ENCODE measurements around the gene DISC1.

- TF ChIP-seq, protein P1, sequence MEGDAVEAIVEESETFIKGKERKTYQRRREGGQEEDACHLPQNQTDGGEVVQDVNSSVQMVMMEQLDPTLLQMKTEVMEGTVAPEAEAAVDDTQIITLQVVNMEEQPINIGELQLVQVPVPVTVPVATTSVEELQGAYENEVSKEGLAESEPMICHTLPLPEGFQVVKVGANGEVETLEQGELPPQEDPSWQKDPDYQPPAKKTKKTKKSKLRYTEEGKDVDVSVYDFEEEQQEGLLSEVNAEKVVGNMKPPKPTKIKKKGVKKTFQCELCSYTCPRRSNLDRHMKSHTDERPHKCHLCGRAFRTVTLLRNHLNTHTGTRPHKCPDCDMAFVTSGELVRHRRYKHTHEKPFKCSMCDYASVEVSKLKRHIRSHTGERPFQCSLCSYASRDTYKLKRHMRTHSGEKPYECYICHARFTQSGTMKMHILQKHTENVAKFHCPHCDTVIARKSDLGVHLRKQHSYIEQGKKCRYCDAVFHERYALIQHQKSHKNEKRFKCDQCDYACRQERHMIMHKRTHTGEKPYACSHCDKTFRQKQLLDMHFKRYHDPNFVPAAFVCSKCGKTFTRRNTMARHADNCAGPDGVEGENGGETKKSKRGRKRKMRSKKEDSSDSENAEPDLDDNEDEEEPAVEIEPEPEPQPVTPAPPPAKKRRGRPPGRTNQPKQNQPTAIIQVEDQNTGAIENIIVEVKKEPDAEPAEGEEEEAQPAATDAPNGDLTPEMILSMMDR (IDR thresholded peaks at IDR 0.05; ENCODE audit: low read depth, low read length), result no peak
- TF ChIP-seq POLR2A (IDR thresholded peaks at IDR 0.05; ENCODE audit: extremely low read depth, insufficient read length), result no peak
Observed at GRCh38 chr1:232009741-232010140, 383.2 kb downstream of the DISC1 start.

All from NB4 (cell line).